Activated T-helper 9 cell treated with anti-CD3 and anti-CD28 coated beads, Interleukin-2, amount 50 U/mL, for 16 hours (primary cell): ENCODE measurements around the gene SP4.

ENCODE experiments used
- DNase-seq: peaks from one replicate; pipeline ENCODE4 v3.0.0-alpha.2; 2020; ENCODE audit warnings: low read depth

The SP4 gene

GRCh38 chr7:21443149-21443841 lies 15.4 kb downstream of the SP4 start:
- DNase-seq = no peak

- DNase-seq = no peak
Observed at GRCh38 chr7:21448974-21449373, 21.1 kb downstream of the SP4 start.

- DNase-seq = no peak
Observed at GRCh38 chr7:21450076-21450475, 22.2 kb downstream of the SP4 start.

GRCh38 chr7:21450941-21451340 lies 23.1 kb downstream of the SP4 start:
- no peak for DNase-seq

- DNase-seq = no peak
Observed at GRCh38 chr7:21454182-21454581, 26.3 kb downstream of the SP4 start.

GRCh38 chr7:21454906-21455305 lies 27.0 kb downstream of the SP4 start:
- DNase-seq = no peak

- DNase-seq = no peak
Observed at GRCh38 chr7:21461282-21461681, 33.4 kb downstream of the SP4 start.

- no peak for DNase-seq
Observed at GRCh38 chr7:21462081-21462480, 34.2 kb downstream of the SP4 start.

GRCh38 chr7:21463524-21463923 lies 35.6 kb downstream of the SP4 start:
- DNase-seq = no peak

GRCh38 chr7:21468969-21469368 lies 41.1 kb downstream of the SP4 start:
- no peak for DNase-seq

- DNase-seq = no peak
Observed at GRCh38 chr7:21469894-21470293, 42.0 kb downstream of the SP4 start.

- no peak for DNase-seq
Observed at GRCh38 chr7:21472029-21472428, 44.1 kb downstream of the SP4 start.

GRCh38 chr7:21476429-21476828 lies 48.5 kb downstream of the SP4 start:
- no peak for DNase-seq

GRCh38 chr7:21480693-21481403 lies 53.0 kb downstream of the SP4 start:
- no peak for DNase-seq

- no peak for DNase-seq
Observed at GRCh38 chr7:21486511-21486910, 58.6 kb downstream of the SP4 start.

GRCh38 chr7:21495731-21496130 lies 67.8 kb downstream of the SP4 start:
- no peak for DNase-seq

- DNase-seq = no peak
Observed at GRCh38 chr7:21497072-21497471, 69.2 kb downstream of the SP4 start.

GRCh38 chr7:21500117-21500832 lies 72.4 kb downstream of the SP4 start:
- DNase-seq = no peak

- DNase-seq = no peak
Observed at GRCh38 chr7:21504021-21504420, 76.1 kb downstream of the SP4 start.

GRCh38 chr7:21507627-21508343 lies 79.9 kb downstream of the SP4 start:
- DNase-seq = no peak

- no peak for DNase-seq
Observed at GRCh38 chr7:21508538-21508937, 80.7 kb downstream of the SP4 start.

- DNase-seq = no peak
Observed at GRCh38 chr7:21514062-21514461, 86.2 kb downstream of the SP4 start.

- no peak for DNase-seq
Observed at GRCh38 chr7:21524680-21525079, 96.8 kb downstream of the SP4 start.
